C4-2B (cell line): ENCODE results near the gene HAO2.

Source experiments
- CTCF ChIP-seq: fragments of 450-650 bp; conservative IDR thresholded peaks from 2 replicates; pipeline ENCODE4 v1.5.1; 2017; ENCODE audit warnings: mild to moderate bottlenecking
- ZFX ChIP-seq: fragments of 450-650 bp; IDR thresholded peaks from 2 replicates; pipeline ENCODE4 v1.6.1; 2017

- no peak for TF ChIP-seq CTCF
- TF ChIP-seq ZFX, result no peak
Observed at GRCh38 chr1:119361620-119362344, 6.8 kb upstream of the HAO2 start.
